Esophagus squamous epithelium (tissue), 5 donors: Measurements from ENCODE around the gene IQSEC1. TPM values are rescaled to one million over a fixed set of nuclear protein-coding genes. Genes with fewer than 3 reads are reported as not detected.

ENCODE experiments used
- DNase-seq: peaks from one replicate; lab custom pipeline; 2025; lab: John Stamatoyannopoulos, UW
- H3K27ac ChIP-seq, 4 donors: fragments of 200-600 bp; sonication (generic); one replicate each; pipeline ENCODE4 v1.5.1; 2016 to 2019; ENCODE audit warnings: mild to moderate bottlenecking in 1 of 4
- H3K27me3 ChIP-seq, 4 donors: fragments of 200-600 bp; sonication (generic); 1 replicate in 3 of 4; 2 replicates in 1 of 4; pipeline versions ENCODE4 v1.5.1 to v1.6.0; 2017 to 2021; ENCODE audit warnings: antibody characterized with exemption in 1 of 4
- H3K36me3 ChIP-seq, 3 donors: fragments of 200-600 bp; sonication (generic); one replicate each; pipeline ENCODE4 v1.5.1; 2016 to 2019
- H3K4me1 ChIP-seq, 3 donors: fragments of 200-600 bp; sonication (generic); one replicate each; pipeline ENCODE4 v1.5.1; 2017 to 2019
- H3K4me3 ChIP-seq, 4 donors: fragments of 200-600 bp; sonication (generic); 1 replicate in 3 of 4; 2 replicates in 1 of 4; pipeline ENCODE4 v1.5.1; 2016 to 2019; ENCODE audit warnings: mild to moderate bottlenecking in 2 of 4, moderate library complexity in 1 of 4
- H3K9me3 ChIP-seq, 3 donors: fragments of 200-600 bp; sonication (generic); one replicate each; pipeline ENCODE4 v1.5.1; 2016 to 2019
- POLR2A ChIP-seq, 4 donors: fragments of 450-650 bp; IDR thresholded peaks; one replicate each; pipeline ENCODE4 v1.6.1; 2017; ENCODE audit warnings: antibody characterized with exemption in 4 of 4, mild to moderate bottlenecking in 4 of 4, moderate library complexity in 3 of 4
- WGBS, 2 donors: methylation state at CpG; one replicate each; pipeline ENCODE4 v1.1.5; 2018; 5-methylcytosine and 5-hydroxymethylcytosine counted together
- intact Hi-C: fragments of 100-400 bp; cut with DNase I; formaldehyde crosslinking; loops from one replicate; pipeline ENCODE4 v1.15.0; 2022
- total RNA-seq, 4 donors: library from RNA; depleted of rRNA; stranded (reverse); fragments of >200 nt; gene quantifications; one replicate each; pipeline ENCODE4 v1.1.0, GENCODE V29; 2016
- TF ChIP-seq, protein P1 (sequence below), 6 experiments: fragments of 450-650 bp in 4 of 6; fragments of 200-600 bp in 2 of 6; sonication (generic) in 2 of 6; IDR thresholded peaks; one replicate each; pipeline ENCODE4 v1.5.1; 2016 to 2019; ENCODE audit warnings: antibody characterized with exemption in 6 of 6, mild to moderate bottlenecking in 4 of 6, moderate library complexity in 4 of 6
- donor health status: DM: yes; HTN: yes; CAD: no.

Gene IQSEC1
- 10 to 100 TPM in 2 of 4 donors, 1 to 10 TPM in 2; 7.3 to 27.1 (median 10.7) TPM for total RNA-seq

GRCh38 chr3:13073326-13074005 lies at the start of gene IQSEC1:
TSS of gene IQSEC1 (minus strand) at chr3:13073429. CDS start at chr3:13073014, 415 bp downstream.
- H3K27me3 ChIP-seq, result peaks cover 0 to 73% (median 6%) of the 10 kb centered on the region in 4 donors
- WGBS, 2 donors, result 21 to 33% methylated on average over 1 to 12 of the region's 63 CpGs
- H3K4me1 ChIP-seq, result peaks cover 7 to 38% (median 17%) of the 10 kb centered on the region in 3 donors
- no peak for DNase-seq
- H3K27ac ChIP-seq, result no peak within 1 kb of the TSS
- H3K36me3 ChIP-seq, result no peaks in the 10 kb centered on the region
- H3K4me3 ChIP-seq, result peak within 1 kb of the TSS in 3 of 4 donors; percentile 4 to 57 (median 35)
- no peaks in the 10 kb centered on the region for H3K9me3 ChIP-seq
- no peak for TF ChIP-seq POLR2A (IDR thresholded peaks at IDR 0.05)
- intact Hi-C loops, result no loop called here

GRCh38 chr3:13122081-13123012 lies 49.1 kb upstream of the IQSEC1 start:
- H3K9me3 ChIP-seq, result no peaks in the 10 kb centered on the region
- no peaks in the 10 kb centered on the region for H3K4me1 ChIP-seq
- H3K4me3 ChIP-seq, result no peak overlapping the region
- intact Hi-C loops, result no loop called here
- H3K36me3 ChIP-seq, result no peaks in the 10 kb centered on the region
- TF ChIP-seq, protein P1, sequence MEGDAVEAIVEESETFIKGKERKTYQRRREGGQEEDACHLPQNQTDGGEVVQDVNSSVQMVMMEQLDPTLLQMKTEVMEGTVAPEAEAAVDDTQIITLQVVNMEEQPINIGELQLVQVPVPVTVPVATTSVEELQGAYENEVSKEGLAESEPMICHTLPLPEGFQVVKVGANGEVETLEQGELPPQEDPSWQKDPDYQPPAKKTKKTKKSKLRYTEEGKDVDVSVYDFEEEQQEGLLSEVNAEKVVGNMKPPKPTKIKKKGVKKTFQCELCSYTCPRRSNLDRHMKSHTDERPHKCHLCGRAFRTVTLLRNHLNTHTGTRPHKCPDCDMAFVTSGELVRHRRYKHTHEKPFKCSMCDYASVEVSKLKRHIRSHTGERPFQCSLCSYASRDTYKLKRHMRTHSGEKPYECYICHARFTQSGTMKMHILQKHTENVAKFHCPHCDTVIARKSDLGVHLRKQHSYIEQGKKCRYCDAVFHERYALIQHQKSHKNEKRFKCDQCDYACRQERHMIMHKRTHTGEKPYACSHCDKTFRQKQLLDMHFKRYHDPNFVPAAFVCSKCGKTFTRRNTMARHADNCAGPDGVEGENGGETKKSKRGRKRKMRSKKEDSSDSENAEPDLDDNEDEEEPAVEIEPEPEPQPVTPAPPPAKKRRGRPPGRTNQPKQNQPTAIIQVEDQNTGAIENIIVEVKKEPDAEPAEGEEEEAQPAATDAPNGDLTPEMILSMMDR (IDR thresholded peaks at IDR 0.05), result no peak
- TF ChIP-seq POLR2A (IDR thresholded peaks at IDR 0.05), result no peak
- peaks cover 0 to 35% (median 0%) of the 10 kb centered on the region in 4 donors for H3K27me3 ChIP-seq
- 47 to 53% methylated on average over 15 of the region's 20 CpGs for WGBS, 2 donors
- no peak for DNase-seq
- H3K27ac ChIP-seq, result no peak overlapping the region

DNA sequence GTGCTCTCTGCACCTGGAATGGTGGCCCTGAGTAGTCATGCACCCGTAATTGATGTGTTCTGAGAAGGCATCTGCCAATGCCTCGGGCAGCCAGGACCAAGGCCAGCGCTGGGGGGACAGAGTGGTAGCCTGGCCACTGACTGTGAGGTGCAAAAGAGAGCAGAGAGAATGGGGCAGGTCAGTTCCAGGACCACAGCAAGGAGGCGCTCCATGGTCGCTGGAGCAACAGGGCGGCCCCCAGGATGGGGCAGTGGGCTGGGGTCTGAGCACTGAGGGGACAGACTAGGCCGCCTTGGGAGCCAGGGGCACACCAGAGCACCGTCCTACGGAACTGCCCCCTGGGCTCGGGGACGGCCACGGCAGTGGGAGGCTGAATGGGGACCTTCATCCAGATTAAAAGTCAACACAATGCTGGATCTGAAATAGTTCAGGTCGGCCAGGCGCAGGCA lies 48.3 kb upstream of the IQSEC1 start:
- Histone ChIP-seq H3K4me3 (no peak overlapping the region), H3K4me1 (no peaks in the 10 kb centered on the region), H3K27ac (no peak overlapping the region), H3K27me3 (peaks cover 0 to 35% (median 0%) of the 10 kb centered on the region in 4 donors), H3K36me3 (no peaks in the 10 kb centered on the region), H3K9me3 (no peaks in the 10 kb centered on the region)
- intact Hi-C loops, result no loop called here
- no peak for DNase-seq
- WGBS, 2 donors, result 63 to 84% methylated on average over 2 to 14 of the region's 14 CpGs
- no peak for TF ChIP-seq POLR2A (IDR thresholded peaks at IDR 0.05)
- TF ChIP-seq, protein P1 (IDR thresholded peaks at IDR 0.05), result no peak

GRCh38 chr3:13120928-13121552 lies 47.8 kb upstream of the IQSEC1 start:
- Histone ChIP-seq H3K36me3 (no peaks in the 10 kb centered on the region), H3K4me3 (no peak overlapping the region), H3K27me3 (peaks cover 0 to 36% (median 0%) of the 10 kb centered on the region in 4 donors), H3K27ac (no peak overlapping the region), H3K4me1 (no peaks in the 10 kb centered on the region), H3K9me3 (no peaks in the 10 kb centered on the region)
- 77% methylated on average over 6 to 11 of the region's 16 CpGs for WGBS, 2 donors
- intact Hi-C loops, result no loop called here
- DNase-seq, result no peak
- TF ChIP-seq, protein P1 (IDR thresholded peaks at IDR 0.05), result no peak
- TF ChIP-seq POLR2A (IDR thresholded peaks at IDR 0.05), result no peak

GRCh38 chr3:13120289-13120927 lies 47.2 kb upstream of the IQSEC1 start:
- peaks cover 0 to 42% (median 0%) of the 10 kb centered on the region in 4 donors for H3K27me3 ChIP-seq
- DNase-seq, result no peak
- intact Hi-C loops, result no loop called here
- no peak overlapping the region for H3K4me3 ChIP-seq
- 74 to 81% methylated on average over 8 of the region's 14 CpGs for WGBS, 2 donors
- TF ChIP-seq, protein P1 (IDR thresholded peaks at IDR 0.05), result no peak
- no peak for TF ChIP-seq POLR2A (IDR thresholded peaks at IDR 0.05)
- no peak overlapping the region for H3K27ac ChIP-seq
- H3K4me1 ChIP-seq, result no peaks in the 10 kb centered on the region
- H3K9me3 ChIP-seq, result no peaks in the 10 kb centered on the region
- no peaks in the 10 kb centered on the region for H3K36me3 ChIP-seq
